ENCODE measurements around the gene RABGAP1L.
"Not testable (repeated sequence)": the region's sequence is repeated elsewhere in the genome, so short reads cannot be mapped to it uniquely, and the experiment has no call there.

Gene RABGAP1L

DNA sequence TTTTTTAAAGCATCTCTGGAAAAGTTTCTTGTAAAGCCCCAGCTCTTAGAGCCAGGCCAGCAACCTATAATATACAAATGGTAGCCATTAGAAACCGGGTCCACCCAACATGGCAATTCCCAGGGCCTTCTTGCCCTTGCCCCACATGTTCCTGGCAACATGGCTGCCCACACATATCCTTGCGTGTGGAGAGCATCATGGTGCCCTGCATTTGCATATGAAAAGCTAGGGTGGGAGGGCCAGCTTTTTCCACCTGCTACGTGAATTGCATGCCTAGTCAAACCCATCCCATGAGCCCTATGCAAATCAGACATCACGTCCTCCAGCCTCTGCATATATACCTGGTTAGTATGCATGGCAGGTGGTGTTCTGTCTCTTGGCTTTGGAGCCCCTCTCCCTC lies 88.2 kb downstream of the RABGAP1L start:
- no peak for DNase-seq

DNA sequence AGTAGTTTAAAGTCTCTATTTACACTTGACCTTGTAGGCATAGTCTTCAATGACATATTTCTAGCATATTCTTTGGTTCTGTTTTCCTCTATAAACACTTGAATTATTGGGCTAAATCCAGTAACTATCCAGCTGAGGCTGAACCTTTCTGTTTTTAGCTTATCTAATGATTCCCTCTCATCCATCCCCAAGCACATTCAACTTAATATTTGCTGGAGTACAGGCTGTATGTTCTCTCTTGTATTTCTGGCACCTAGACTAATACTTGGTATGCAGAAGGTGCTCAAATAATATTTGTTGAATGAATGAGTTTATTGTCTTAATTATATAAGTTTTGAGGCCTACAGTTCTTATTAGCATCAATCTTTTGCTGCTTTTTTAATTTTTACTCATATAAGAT lies 88.7 kb downstream of the RABGAP1L start:
- no peak for DNase-seq

DNA sequence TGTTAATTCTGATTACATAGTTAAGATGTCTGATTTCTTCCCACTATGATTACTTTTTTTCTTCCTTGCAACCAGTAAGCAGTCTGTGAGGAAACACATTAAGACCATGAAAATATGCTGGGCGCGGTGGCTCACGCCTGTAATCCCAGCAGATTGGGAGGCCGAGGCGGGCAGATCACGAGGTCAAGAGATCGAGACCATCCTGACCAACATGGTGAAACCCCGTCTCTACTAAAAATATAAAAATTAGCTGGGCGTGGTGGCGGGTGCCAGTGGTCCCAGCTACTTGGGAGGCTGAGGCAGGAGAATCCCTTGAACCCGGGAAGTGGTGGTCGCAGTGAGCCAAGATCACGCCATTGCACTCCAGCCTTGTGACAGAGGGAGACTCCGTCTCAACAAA lies 97.1 kb downstream of the RABGAP1L start:
- not testable (repeated sequence) for DNase-seq

DNA sequence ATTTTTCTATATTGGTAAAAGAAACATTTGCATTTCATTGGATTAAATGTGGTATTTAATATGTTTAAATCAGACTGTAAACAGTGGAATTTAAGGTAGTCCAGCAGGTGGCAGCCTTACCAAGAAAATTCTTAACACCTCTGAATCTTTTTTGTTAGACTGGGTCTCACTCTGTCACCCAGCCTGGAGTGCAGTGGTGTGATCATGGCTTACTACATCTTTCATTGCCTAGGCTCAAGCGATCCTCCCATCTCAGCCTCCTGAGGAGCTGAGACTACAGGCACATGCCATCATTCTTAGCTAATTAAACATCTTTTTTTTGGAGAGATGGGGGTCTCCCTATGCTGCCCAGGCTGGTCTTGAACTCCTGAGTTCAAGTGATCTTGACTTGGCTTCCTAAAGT lies 98.8 kb downstream of the RABGAP1L start:
- no peak for DNase-seq

DNA sequence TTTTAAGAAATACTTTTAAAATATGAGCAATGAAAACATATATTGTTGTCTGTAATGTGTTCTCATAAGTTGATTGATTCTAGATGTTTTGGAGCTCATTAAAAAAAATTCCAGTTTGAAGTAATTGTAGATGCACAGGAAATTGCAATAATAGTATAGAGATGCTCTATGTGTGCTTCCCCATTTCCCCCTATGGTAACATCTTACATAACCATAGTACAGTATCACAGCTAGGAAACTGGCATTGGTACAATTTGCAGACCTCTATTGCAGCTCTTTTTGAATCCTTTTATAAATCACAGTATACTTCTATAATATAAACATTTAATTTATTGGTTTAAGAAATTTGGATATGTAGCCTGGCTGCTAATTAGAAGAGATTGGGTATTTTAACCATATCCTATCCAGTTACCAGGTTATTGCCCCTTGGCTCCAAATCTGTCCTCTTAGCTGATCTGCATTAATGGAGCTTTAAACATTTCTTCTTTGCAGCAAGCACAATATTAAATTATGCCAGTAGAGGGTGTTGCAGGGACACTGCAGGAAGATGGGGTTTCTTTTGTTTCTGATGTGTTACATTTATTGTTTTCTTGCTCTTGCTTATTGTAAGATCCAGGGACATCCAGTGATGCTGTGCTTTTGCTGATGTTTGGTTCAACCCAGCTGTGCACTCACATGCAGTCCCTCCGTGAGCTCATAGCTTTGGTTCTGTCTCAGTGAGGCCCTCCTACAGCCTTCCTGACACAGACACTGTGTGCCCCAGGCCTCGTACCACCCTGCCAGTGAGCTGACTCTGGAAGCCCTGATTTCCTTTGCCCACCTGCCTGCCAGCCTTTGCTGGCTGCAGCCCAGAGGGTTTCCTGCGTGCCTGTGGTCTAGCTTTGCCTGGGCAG lies 103.3 kb downstream of the RABGAP1L start:
- DNase-seq, result no peak

DNA sequence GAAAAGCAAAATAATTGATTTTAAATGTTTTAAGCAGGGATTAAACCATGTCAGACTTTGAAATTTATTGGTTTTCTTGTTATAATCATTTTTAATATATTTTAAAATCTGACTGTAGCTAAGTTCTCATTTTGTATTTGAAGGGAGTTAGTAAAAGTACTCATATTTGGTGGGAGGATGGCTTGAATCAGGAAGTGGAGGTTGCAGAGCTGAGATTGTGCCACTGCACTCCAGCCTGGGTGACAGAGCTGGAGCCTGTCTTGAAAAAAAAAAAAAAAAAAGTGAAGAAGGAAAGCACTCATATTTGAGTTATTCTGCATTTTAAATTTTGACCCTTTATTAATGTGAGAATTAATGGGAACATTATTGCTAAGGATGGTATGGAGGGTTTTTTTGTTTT lies 106.0 kb downstream of the RABGAP1L start:
- no peak for DNase-seq

DNA sequence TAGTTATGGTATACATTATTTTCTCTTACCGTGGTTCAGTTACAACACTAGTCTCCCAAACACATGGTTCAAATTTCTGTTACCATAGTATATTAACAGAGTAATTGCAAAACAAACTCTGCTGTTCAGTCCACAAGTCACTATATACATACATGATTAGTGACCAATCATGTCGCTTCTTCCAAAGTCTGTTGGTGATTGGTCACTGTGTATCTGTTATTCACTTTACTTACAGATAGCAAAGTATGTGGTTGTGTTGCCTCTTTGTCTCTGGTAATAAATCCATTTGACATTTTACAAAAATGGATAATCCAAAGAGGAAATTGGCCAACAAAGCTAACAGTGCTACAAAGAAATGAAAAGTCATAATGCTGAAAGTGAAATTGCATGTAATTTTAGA lies 107.2 kb downstream of the RABGAP1L start:
- no peak for DNase-seq

DNA sequence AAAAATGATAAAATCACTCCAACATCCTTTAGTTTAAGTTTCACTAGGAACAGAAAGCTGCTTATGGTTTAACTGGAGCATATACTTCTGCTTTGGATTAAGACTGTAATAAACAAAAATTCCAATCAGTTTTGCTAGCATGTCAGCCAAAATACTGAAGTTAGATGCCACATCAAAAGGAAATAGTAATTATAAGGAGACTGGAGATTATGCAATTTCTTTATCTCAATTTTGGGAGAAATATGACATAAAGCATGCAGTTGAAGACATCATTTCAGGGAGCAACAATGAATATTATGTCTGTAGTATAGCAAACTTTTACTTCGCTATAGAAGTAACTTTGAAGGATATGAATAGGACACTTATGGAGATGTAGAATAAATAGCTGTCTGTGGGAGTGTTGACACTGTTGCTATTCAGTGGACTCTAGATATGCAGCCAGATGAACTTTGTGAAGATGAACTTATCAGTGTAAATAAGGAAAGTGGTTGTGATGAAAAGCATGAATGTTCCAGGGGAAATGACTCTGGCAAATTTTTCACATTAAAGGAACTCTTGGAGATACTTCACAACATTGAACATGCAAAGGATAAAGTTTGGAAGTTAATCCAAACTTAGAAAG lies 107.8 kb downstream of the RABGAP1L start:
- no peak for DNase-seq

DNA sequence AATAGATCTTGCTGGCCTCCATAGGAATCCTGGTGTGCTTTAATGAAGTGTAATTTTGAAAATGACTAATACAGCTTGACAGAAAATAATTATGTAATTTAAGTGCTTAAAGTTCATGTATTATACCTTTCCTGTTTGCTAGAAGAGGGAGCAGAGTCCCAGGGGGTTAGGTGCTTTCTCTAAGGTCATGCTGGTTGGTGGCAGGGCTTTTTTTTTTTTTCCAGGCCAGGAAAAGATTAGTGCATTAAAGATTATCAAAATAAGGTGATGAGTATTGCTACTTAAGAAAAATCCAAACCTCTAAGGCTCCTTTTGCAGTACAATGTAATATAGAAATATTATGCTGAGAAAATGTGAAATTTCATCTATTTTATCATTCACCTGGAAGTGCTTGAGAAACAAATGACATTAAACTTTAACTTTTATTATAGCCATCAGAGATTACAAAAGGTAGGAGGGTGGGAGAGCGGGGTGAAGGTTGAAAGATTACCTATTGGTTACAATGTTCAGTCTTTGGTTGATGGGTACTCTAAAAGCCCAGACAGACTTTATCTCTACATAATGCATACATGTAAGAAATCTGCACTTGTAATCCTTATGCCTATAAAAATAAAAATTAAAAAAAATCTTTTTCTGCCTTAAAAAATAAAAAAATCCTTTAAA lies 110.8 kb downstream of the RABGAP1L start:
- no peak for DNase-seq

DNA sequence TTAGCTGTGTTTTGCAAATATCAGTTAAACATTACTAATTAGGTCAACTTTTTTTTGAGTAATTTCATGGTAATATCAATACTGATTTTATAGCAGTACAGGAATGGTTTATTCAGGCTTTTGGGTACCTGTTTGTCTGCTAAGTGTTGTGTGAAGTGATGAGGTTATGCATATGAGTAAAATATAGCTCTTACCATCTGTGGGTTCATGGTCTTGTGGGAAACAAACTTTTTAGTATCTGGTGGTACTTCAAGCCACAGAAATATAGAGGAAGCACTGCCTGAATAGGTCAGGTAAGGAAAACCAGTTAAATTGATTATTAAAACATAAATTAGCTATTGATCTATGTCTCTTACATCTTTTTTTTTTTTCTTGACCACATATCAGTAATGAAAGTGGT lies 113.9 kb downstream of the RABGAP1L start:
- DNase-seq, result no peak

DNA sequence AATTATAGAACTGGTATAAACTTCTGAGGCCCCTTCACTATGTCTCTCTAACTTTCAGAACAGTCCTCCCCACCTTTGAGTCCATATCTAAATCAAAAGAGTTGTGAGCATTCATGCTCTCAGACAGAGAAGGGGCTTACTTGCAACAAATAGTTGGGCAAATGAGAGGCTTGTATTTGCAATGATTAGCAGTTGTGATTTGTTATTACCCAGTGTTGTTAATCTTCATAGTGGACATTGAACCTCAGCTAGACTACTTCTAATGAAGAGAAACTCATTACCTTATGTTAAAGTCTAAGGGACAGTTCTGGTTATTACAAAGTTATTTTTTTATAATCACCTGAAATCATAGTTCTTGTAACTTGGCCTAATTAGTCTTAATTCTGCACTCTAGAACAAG lies 114.5 kb downstream of the RABGAP1L start:
- no peak for DNase-seq

DNA sequence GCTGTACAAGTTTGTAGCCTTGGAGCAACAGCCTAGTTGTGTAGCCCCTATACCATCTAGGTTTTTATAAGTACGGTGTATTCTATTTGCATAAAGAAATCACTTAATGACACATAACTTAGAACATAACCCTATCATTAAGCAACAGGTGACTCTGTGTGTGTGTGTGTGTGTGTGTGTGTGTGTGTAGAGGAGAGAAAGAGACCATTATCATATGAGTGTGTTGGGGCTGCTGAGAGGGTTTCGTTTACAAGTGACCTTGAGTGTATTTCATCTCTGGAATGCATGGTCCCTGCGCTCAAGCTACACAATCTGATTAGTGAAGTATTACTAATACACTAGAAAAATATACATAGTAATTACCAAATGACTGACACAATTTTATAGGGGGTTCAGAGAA lies 115.1 kb downstream of the RABGAP1L start:
- DNase-seq, result no peak

DNA sequence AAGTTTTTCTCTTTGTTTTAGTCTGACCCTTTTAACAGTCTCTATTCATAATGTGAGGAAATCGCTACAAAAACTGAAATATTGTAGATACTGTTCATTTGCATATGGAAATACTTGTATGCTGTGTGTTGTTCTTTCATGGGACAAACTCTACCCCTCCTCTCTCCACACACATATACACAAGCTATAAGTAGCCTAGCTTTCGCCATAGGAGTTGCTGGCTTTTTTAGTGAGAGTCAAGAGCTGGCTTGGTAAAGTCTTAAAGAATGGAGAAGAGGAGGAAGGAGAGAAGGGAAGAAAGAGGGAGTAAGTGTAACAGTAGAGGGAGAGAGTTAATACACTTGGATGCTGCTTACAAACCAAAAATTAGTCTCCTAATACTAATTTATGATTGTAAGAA lies 115.6 kb downstream of the RABGAP1L start:
- no peak for DNase-seq

DNA sequence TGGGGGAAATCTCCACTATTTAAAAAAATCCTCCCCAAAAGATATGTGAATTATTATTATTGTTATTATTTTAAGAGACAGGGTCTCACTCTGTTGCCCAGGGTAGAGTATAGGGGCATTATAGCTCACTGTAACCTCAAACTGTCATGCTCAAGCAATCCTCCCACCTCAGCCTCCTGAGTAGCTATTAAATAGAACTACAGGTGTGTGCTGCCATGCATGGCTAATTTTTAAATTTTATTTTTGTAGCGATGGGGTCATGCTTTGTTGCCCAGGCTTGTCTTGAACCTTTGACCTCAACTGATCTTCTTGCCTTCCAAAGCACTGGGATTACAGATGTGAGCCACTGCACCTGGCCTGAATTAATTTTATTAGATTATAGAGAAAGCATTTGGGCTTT lies 116.8 kb downstream of the RABGAP1L start:
- no peak for DNase-seq

DNA sequence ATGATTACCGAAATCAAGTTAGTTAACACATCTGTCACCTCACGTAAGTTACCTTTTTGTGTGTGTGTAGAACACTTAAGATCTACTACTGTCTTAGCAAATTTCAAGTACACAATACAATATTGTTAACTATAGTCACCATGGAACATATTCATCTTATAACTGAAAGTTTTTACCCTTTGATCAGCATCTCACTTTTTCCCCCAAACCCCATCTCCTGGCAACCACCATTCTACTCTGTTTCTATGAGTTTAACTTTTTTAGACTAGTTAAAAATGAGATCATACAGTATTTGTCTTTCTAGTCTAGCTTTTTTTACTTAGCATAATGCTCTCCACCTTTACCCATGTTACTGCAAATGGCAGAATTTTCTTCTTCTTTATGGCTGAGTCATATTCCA lies 124.7 kb downstream of the RABGAP1L start:
- DNase-seq, result no peak

DNA sequence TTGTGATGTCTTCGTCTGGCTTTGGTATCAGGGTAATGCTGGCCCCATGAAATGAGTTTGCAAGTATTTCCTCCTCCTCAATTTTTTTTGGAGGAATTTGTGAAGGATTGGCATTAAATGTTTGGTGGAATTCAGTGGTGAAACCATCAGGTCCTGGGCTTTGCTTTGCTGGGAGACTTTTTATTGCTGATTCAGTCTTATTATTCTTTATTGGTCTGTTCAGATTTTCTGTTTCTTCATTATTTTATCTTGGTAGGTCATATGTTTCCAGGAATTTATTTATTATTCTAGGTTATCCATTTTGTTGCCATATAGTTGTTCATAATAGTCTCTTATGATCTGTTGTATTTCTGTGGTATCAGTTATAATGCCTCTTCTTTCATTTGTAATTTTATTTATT lies 126.7 kb downstream of the RABGAP1L start:
- no peak for DNase-seq

DNA sequence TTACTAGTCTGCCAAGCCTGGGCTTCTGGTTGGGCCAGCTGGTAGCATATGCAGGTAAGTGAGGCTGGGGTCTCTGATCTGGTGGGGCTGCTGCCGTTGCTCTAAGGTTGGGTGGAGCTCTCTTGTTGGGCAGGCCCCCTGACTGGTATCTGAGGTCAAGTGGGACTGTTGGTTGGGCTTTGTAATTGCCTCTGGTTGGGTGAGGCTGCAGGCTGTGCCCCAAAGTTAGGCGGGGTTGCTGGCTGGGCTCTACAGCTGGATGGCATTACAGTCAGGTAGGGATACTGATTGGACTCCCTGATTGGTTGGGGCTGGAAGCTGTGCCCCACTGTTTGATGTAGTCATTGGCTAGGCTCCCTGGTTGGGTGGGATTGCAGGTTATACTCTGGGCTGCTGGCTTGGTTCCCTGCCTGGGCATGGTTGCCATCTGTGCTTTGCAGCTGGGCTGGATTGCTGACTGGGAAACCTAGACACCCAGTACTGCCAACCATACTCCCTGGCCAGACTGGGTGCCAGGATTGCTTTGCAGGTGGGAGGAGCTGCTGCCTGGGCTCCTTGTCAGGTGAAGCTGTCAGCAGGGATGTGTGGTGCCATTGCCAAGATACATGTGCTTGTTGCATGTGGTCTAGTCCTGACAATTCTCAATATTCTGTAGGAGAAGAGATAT lies 130.5 kb downstream of the RABGAP1L start:
- no peak for DNase-seq

DNA sequence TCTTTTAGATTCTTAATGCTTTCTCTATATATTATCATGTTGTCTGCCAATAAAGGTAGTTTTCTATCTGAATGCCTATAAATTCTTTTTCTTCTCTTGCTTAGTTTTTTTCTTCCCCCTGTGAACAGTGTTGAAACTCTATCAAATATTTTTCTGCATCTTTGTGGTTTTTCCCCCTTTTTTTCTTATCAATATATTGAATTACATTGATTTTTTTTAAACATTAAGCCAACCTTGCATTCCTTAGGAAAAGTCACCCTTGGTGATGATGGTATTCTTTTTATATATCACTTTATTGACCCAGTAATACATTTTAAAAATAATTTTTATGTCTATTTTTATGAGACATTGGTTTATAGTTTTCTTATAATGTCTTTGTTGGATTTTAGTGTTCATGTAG lies 131.7 kb downstream of the RABGAP1L start:
- no peak for DNase-seq

DNA sequence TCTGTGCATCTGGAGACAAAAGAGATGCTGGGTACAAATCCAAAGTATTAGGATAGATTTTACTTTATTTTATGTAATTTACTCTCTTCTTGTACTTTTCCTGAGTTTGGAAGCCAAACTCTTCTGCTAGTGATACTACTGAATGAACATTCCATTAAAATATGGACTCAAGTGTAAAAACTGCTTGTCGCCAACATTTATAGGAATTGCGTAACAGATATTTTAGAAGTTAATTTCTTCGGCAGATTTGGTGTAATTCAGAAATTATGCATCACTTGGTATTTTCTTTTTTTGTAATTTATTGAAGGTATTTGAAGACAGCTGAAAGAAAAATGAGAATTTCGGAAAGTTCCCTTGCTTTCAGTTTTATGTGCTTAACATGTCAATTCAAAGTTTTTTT lies 137.0 kb downstream of the RABGAP1L start:
- DNase-seq, result no peak

DNA sequence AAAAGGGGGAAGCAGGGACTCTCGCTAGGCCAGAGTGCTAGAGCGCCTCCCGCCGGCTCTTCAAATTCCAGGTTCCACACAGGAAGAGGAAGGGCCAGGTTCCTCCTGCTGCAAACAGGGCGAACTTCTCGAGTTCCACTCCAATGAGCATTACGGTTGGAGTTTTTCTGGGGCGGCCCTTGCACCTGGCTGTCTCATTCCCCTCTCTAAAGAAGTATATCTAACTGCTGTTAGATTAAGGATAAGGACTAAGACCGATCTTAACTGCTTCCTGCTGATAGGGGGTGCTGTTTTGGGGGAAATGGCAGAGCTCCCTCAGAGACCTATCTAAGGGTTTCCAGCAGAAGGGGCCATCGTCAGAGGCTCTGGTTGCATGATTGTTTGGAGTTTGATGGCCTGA lies 138.0 kb downstream of the RABGAP1L start:
- DNase-seq, result no peak

DNA sequence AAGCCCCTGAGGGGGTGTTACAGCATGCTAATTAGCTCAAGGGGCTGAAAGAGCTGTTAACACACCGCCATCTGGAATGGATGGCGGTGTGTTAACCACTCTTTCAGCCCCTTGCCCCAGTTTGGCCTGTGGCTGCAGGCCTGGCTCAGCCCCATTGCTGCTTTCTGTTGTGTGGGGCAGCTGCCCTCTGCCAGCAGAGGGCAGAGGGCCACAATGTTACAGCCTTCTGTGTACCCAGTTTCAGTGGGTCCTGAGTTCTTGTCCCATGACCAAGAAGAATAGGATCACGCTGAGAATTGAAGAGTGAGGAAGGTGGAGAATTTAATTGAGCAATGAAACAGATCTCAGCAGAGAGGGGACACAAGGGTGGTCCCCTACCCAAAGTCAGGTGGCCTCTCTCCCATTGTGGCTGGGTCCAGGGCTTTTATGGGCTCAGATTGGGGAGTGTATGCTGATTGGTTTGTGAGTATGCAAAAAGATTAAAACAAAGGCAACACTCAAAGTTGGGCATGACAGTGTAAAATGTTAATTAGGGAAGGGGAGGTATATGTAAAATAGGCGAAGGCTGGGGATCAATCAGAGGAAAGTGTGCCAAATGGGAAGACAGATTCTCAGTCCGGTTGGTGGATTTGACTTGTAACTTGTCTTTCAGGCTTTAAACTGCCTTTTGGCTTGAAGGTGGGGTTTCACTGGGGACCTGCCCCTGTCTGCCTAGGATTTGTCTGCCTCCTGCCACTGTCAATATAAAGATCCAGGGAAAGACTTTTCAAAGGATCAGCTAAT lies 142.2 kb downstream of the RABGAP1L start:
- no peak for DNase-seq

DNA sequence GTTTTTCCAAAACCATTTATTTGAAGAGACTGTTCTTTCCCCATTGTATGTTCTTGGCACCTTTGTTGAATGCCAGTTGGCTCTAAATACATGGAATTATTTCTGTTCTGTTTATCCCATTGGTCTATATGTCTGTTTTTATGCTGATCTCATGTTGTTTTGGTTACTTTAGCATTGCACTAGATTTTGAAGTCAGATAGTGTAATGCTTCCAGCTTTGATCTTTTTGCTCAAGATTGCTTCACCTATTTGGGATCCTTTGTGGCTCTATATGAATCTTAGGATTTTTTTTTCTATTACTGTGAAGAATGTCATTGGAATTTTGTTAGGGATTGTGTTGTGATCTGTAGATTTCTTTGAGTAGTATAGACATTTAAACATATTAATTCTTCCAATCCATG lies 149.3 kb downstream of the RABGAP1L start:
- DNase-seq, result no peak

DNA sequence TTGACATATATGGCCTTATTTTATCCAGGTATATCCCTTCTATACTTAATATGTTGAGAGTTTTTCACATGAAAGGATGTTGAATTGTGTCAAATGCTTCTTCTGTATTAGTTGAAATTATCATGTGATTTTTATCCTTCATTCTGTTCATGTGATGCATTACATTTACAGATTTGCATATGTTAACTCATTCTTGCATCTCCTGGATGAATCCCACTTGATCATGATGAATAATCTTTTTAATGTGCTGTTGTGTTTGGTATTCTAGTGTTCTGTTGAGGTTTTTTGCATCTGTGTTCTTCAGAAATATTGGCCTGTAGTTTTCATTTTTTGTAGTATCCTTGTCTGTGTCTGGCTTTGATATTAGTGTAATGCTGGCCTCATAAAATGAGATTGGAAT lies 150.2 kb downstream of the RABGAP1L start:
- DNase-seq, result no peak
